OCI-LY3 (cell line): ENCODE results near the gene ACTRT2.

ENCODE experiments used
- H2AFZ ChIP-seq: fragments of 200-600, 300-600 bp; shearing (Covaris generic); 2 replicates; pipeline ENCODE4 v1.6.0; 2014; ENCODE audit warnings: antibody characterized with exemption, low read depth, low read length
- H3K27ac ChIP-seq: fragments of 200-600, 300-600 bp; sonication (generic); 2 replicates; pipeline ENCODE4 v1.5.1; 2014; ENCODE audit warnings: mild to moderate bottlenecking, low read length, moderate library complexity, mixed read lengths
- H3K27me3 ChIP-seq: fragments of 200-600, 300-600 bp; sonication (generic); 2 replicates; pipeline ENCODE4 v1.6.1; 2014; ENCODE audit warnings: low read depth, low read length, mixed read lengths
- H3K36me3 ChIP-seq: fragments of 200-600, 300-600 bp; sonication (generic); replicated peaks from 2 replicates; pipeline ENCODE3; 2014; ENCODE audit warnings: low read depth, low read length, mixed read lengths
- H3K4me1 ChIP-seq: fragments of 300-600, 200-600 bp; sonication (generic); 2 replicates; pipeline ENCODE4 v1.6.1; 2014; ENCODE audit warnings: low read length, mixed read lengths
- H3K4me2 ChIP-seq: fragments of 200-600, 300-600 bp; sonication (generic); 2 replicates; pipeline ENCODE4 v1.6.1; 2014; ENCODE audit warnings: low read length, mixed read lengths
- H3K4me3 ChIP-seq: fragments of 300-600, 200-600 bp; sonication (generic); 2 replicates; pipeline ENCODE4 v1.5.1; 2014; ENCODE audit warnings: antibody characterized with exemption, mild to moderate bottlenecking, low read length, moderate library complexity
- H3K79me2 ChIP-seq: fragments of 300-600, 200-600 bp; shearing (Covaris generic); 2 replicates; pipeline ENCODE4 v1.6.1; 2014; ENCODE audit warnings: mild to moderate bottlenecking, low read length, mixed read lengths
- H3K9ac ChIP-seq: fragments of 300-600, 200-600 bp; shearing (Covaris generic); 2 replicates; pipeline ENCODE4 v1.6.0; 2014; ENCODE audit warnings: mild to moderate bottlenecking, low read length, moderate library complexity
- H3K9me3 ChIP-seq: fragments of 200-600, 300-600 bp; shearing (Covaris generic); 2 replicates; pipeline ENCODE4 v1.6.1; 2014; ENCODE audit warnings: low read length, mixed read lengths; ENCODE audit not compliant: insufficient read depth
- H4K20me1 ChIP-seq: fragments of 200-600, 300-600 bp; sonication (generic); 2 replicates; pipeline ENCODE4 v1.6.1; 2016; ENCODE audit warnings: low read length, mixed read lengths; ENCODE audit not compliant: insufficient read depth
- CTCF ChIP-seq: fragments of 200-600, 300-600 bp; sonication (generic); IDR thresholded peaks from 2 replicates; pipeline ENCODE4 v1.5.1; 2014; ENCODE audit warnings: antibody characterized with exemption, low read length, low read depth
- EZH2phosphoT487 ChIP-seq: fragments of 200-600 bp; shearing (Covaris generic); IDR thresholded peaks from 2 replicates; pipeline ENCODE4 v1.6.1; 2018; ENCODE audit warnings: antibody characterized with exemption, mixed run types, low read depth

Gene ACTRT2

DNA sequence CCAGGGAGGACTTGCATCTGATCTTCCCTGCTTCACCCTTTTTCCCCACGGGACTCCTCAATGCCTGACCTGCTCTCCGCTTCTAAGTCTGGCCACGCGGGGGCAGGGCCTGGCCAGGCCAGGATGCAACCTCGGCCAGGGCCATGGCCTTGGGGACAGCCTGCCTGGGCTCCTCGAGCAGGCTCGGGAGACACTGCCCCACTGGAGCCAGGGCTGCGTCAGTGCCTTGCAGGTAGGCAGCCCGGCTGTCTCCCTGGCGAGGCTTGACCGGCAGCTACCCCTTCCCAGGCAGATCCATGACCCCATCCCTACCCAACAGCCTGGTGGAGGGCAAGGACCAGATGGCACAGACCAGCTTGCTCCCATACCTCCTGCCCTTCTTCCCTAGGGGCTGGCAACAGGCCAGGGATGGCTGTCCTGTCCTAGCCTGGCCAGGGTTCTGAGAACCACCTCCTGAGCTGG is 45.0 kb downstream of the ACTRT2 start:
- Histone ChIP-seq H3K4me3 (no peak overlapping the region), H4K20me1 (no peaks in the 10 kb centered on the region), H3K36me3 (no peaks in the 10 kb centered on the region), H3K9me3 (no peaks in the 10 kb centered on the region), H3K4me1 (no peaks in the 10 kb centered on the region), H3K4me2 (no peak overlapping the region), H3K9ac (no peak overlapping the region), H3K27me3 (no peaks in the 10 kb centered on the region), H3K79me2 (no peaks in the 10 kb centered on the region), H2AFZ (no peak overlapping the region), H3K27ac (no peak overlapping the region)
- TF ChIP-seq EZH2phosphoT487, result no peak
- TF ChIP-seq CTCF, result no peak

GRCh38 chr1:3066826-3067225 is 45.6 kb downstream of the ACTRT2 start:
- Histone ChIP-seq H3K4me3 (no peak overlapping the region), H3K9ac (no peak overlapping the region), H3K36me3 (no peaks in the 10 kb centered on the region), H4K20me1 (no peaks in the 10 kb centered on the region), H3K79me2 (no peaks in the 10 kb centered on the region), H3K4me2 (no peak overlapping the region), H3K27me3 (no peaks in the 10 kb centered on the region), H3K27ac (no peak overlapping the region), H2AFZ (no peak overlapping the region), H3K4me1 (no peaks in the 10 kb centered on the region), H3K9me3 (no peaks in the 10 kb centered on the region)
- TF ChIP-seq EZH2phosphoT487, result no peak
- TF ChIP-seq CTCF, result no peak

DNA sequence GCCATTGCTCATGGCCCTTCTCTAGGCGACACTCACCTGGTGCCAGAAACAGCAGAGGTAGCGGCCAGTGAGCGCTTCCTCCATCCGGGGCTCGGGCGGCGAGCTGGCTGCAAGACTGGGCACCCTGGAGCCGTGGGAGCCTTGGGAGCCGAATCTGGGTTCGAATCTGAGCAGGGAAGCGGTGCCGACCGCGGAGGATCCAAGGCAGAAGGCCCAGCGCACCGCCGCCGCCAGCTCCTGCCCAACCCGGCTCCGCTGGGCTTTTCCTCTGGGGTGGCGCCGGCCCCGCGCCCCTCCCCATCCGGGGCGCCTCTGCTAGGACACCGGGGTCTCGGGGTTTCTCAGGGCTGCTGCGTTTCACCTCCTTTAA is 46.0 kb downstream of the ACTRT2 start:
- H3K27ac ChIP-seq, result no peak overlapping the region
- no peaks in the 10 kb centered on the region for H3K36me3 ChIP-seq
- H3K9me3 ChIP-seq, result no peaks in the 10 kb centered on the region
- no peaks in the 10 kb centered on the region for H3K27me3 ChIP-seq
- H3K4me3 ChIP-seq, result no peak overlapping the region
- no peaks in the 10 kb centered on the region for H3K79me2 ChIP-seq
- H2AFZ ChIP-seq, result no peak overlapping the region
- H4K20me1 ChIP-seq, result no peaks in the 10 kb centered on the region
- H3K4me2 ChIP-seq, result no peak overlapping the region
- no peaks in the 10 kb centered on the region for H3K4me1 ChIP-seq
- no peak for TF ChIP-seq CTCF
- TF ChIP-seq EZH2phosphoT487, result no peak
- no peak overlapping the region for H3K9ac ChIP-seq

DNA sequence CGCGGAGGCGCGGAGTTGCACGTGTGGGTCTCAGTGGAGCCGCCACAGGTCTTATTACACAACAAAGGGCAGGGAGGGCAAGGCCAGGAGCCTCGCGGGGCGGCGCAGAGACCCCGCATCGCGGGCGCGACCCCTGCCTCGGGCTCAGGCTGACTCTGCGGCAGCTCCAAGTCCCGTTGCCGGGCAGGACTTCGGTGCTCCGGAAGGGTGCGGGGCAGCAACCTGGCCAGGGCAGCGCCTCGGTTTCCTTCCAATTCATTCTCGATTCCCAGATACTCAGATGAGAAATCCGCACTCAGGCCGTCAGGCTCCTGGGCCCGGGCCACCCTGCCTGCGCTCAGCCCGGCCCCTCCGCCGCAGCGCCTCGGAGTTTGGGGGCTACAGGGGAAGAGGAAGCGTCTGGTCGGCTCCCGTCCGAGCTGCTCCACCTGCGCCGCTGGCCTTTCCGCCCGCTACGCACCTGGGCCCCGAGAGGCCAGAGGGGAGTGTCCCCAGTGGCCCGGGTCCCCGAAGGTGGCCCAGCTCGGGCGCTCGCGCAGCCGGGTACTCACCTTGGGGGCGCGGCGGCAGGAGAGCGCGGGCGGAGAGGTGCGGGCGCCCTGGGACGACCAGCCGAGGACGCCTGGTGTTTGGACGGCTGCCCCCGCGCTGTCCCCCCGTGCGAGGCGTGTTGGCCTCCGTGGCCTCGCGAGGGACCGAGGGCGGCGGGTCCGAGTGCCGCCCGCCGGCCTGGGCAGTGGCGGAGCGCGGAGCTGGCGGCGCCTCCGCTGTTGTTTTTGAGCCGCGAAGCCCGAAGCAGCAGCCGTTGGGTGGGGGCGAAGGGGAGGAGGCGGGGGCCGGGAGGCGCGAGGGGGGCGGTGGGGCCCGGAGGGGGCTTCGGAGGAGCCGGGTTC is 46.6 kb downstream of the ACTRT2 start:
- H4K20me1 ChIP-seq, result no peaks in the 10 kb centered on the region
- H3K36me3 ChIP-seq, result no peaks in the 10 kb centered on the region
- TF ChIP-seq EZH2phosphoT487 (no peak), CTCF (no peak)
- no peaks in the 10 kb centered on the region for H3K27me3 ChIP-seq
- no peaks in the 10 kb centered on the region for H3K79me2 ChIP-seq
- H3K9me3 ChIP-seq, result no peaks in the 10 kb centered on the region
- H3K4me2 ChIP-seq, result no peak overlapping the region
- no peak overlapping the region for H3K27ac ChIP-seq
- no peak overlapping the region for H3K4me3 ChIP-seq
- no peak overlapping the region for H3K9ac ChIP-seq
- H2AFZ ChIP-seq, result no peak overlapping the region
- no peaks in the 10 kb centered on the region for H3K4me1 ChIP-seq
